NCI-H2107 (cell line): ENCODE data around the gene CAPN1.
"Not testable (repeated sequence)": the region's sequence is repeated elsewhere in the genome, so short reads cannot be mapped to it uniquely, and the experiment has no call there.

Experiments used
- DNase-seq: peaks from one replicate; lab custom pipeline; 2025; lab: John Stamatoyannopoulos, UW

Gene CAPN1

GRCh38 chr11:65218446-65218845 is 36.7 kb downstream of the CAPN1 start:
- DNase-seq, result no peak

DNA sequence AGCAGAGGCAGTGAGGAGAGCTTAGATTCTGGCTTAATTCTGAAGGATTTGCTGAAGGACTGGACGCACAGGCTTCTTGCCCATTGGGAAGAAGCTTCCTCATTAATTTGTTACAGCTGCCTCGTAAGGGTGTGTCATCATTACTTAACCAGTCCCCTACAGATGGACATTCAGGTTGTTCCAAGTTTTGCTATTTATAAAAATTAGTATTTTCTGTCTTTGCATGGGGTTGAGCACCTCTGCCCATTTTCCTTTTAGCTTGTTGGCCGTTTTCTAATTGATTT is 38.1 kb downstream of the CAPN1 start:
- no peak for DNase-seq

DNA sequence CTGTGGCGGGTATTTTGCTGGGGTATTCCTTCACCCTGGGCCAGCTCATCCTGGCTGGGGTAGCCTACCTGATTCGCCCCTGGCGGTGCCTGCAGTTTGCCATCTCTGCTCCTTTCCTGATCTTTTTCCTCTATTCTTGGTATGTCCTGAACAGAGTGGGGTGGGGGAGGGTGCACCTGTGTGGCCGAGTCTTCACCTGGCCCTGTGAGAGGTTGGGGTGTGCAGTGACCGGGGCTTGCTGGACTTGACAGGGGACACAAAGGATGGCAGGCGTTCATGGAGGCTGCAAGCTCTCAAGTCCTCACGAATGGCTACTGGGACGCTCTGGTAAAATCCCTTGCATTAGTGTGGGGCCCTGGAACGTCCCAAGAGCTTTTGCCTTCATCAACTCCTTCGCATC is 39.3 kb downstream of the CAPN1 start:
- no peak for DNase-seq

GRCh38 chr11:65223011-65223410 is 41.3 kb downstream of the CAPN1 start:
- no peak for DNase-seq

- DNase-seq, result no peak
Measured at GRCh38 chr11:65224930-65225278, 43.2 kb downstream of the CAPN1 start.

DNA sequence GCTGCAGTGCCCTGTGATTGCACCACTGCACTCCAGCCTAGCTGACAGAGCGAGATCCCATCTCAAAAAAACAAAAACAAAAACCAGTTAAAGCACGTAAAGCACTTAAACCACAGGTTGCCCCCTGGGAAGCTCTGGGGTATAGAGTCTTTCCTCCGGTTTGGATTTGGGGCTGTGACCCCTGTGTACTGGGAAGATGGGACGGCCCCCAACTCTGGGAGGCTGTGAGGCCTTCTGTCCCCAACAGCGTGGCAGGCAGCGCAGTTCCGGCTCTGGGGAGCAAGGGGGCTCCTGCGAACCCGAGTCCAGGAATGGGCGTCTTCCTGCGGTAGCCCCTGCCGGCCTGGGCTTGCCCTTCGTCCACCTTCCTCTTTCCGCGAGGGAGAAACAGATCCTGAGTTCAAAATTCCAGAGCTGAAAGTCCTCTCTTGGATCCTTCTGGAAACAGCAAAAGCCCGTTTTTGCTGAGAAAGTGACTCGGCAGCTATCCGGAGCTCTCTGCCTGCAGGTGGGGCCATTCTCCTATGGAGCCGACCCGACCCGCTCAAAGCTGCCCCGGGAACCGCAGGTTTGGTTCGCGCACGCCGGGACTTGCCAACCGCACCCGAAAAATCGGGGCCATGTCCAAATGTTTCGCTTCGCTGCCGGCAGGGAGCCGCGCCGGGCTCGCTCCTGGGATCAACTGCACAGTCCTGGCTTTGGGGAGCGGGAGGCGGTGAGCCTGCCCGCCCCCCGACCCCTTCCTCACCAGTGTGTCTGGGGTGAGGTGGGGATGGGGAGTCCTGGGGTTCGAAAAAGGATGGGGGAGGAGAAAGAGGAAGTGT is 43.8 kb downstream of the CAPN1 start:
- no peak for DNase-seq

- no peak for DNase-seq
Measured at GRCh38 chr11:65226103-65226442, 44.3 kb downstream of the CAPN1 start.

GRCh38 chr11:65227879-65228278 is 46.2 kb downstream of the CAPN1 start:
- no peak for DNase-seq

DNA sequence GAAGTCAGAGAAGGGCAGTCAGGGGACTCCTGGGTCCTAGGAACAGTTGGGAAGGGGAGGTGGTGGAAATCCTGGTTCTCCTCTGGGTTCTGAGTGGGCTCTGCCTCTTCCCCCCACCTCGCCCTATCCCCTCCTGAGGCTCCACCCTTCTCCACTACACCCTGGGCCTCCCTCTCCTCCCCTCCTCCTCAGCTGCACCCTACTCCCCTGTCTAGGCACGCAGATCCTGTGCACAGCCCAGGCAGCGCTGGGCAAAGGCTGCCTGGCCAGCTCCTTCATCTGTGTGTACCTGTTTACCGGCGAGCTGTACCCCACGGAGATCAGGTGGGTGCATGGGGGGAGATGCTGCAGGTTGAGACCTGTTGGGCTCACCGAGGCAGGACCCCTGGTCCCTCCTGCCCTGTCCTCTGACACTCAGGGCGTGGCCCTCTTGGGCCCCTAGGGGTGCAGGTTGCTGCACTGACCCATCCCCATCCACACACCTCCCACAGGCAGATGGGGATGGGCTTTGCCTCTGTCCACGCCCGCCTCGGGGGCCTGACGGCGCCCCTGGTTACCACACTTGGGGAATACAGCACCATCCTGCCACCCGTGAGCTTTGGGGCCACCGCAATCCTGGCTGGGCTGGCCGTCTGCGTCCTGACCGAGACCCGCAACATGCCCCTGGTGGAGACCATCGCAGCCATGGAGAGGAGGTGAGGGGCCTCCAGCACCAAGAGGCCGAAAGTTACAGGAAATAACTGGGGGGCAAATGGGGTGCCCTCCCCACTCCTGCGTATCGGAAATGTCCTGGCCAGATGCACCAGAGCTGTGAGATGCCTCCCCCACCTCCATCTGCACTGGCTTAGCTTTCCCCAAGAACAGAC is 54.7 kb downstream of the CAPN1 start:
- DNase-seq, result no peak

DNA sequence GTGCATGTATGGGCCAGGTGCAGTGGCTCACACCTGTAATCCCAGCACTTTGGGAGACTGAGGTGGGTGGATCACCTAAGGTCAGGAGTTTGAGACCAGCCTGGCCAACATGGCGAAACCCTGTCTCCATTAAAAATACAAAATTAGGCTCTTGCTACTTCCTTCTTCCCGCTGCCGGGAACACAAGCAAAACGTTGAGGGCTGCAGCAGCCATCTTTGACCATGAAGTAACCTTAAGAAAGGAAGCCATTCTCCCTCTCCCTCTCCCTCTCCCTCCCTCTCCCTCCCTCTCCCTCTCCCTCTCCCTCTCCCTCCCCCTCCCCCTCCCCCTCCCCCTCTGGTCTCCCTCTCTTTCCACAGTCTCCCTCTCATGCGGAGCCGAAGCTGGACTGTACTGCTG is 56.6 kb downstream of the CAPN1 start:
- DNase-seq, result not testable (repeated sequence)

GRCh38 chr11:65241134-65241533 is 59.4 kb downstream of the CAPN1 start:
- DNase-seq, result no peak

- DNase-seq, result no peak
Measured at GRCh38 chr11:65241692-65242091, 60.0 kb downstream of the CAPN1 start.

GRCh38 chr11:65242389-65242788 is 60.7 kb downstream of the CAPN1 start:
- DNase-seq, result no peak

DNA sequence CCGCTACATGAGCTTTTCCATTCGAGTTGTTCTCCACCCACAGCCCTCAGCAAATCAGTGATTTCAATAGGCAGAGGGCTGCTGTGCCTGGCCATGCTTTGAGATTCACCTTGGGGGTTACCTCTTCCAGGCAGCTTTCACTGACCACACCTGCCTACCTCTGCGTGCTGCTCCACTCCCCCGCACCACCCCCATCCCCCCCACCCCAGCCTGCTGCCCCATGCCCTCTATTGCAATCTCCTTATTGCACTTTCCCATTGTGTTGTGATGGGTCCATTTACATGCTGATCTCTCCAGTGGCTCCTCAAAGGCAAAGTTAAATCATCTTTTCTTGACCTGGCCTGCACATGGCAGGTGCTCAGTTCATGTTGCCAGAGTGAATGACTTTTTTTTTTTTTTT is 62.1 kb downstream of the CAPN1 start:
- no peak for DNase-seq

DNA sequence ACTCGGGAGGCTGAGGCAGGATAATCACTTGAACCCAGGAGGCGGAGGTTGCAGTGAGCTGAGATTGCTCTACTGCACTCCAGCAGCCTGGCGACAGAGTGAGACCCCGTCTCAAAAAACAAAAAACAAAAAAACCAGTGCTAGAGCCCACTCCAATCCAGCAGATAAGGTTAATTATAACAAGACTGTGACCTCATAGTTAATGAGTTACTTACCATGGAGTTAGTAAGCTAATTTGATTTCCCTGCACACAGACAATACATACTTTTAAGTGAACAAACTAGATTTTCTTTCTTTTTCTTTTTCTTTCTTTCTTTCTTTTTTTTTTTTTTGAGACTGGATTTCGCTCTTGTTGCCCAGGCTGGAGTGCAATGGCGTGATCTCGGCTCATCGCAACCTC is 63.3 kb downstream of the CAPN1 start:
- not testable (repeated sequence) for DNase-seq

DNA sequence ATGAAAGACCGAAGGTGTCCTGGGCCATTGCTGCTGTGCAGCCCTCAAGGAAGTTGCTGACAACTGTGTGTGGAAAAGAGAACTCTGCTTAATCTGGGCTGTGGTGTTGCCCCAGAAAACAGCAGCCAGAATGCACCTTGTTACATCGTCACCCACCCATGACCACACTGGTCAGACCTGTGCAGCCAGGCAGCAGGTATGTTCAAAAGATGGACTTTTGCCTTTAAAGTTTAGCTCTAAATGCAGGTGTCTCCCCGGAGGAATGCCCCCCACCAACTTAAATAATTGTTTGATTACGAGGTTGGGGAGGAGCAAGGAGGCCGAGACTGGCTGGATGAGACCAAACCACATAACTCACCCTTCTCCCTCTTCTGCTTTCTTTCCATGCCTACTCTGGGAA is 64.8 kb downstream of the CAPN1 start:
- DNase-seq, result no peak

GRCh38 chr11:65248184-65248710 is 66.5 kb downstream of the CAPN1 start:
- not testable (repeated sequence) for DNase-seq

GRCh38 chr11:65251476-65251875 is 69.7 kb downstream of the CAPN1 start:
- DNase-seq, result no peak

DNA sequence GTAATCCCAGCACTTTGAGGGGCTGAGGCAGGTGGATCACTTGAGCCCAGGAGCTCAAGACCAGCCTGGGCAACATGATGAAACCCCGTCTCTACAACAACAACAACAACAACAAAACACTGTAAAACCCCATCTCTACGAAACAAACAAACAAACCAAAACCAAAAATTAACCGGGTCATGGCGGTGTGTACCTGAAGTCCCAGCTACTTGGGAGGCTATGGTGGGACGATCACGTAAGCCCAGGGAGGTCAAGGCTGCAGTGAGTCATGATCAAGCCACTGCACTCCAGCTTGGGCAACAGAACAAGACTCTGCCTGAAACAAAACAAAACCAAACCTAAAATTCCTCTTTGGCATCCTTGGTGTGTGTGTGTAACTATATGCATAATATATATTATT is 73.0 kb downstream of the CAPN1 start:
- no peak for DNase-seq

DNA sequence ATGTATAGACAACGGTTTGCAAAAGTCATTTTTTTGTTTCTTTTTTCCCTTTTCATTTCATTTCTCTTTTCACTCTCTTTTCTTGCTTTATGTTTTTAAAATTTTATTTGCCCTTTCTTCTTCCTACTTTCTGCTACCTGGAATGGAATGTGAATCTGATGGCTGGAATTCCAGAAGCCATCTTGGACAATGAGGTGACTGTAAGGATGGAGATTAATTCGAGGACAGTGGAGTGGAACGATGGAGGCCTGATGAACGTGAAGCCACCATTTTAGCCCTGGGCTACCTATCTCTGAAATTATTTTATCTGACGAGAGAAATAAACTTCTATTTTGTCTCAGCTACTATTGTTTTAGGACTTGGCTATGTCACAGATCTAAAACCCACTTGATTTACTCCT is 77.3 kb downstream of the CAPN1 start:
- no peak for DNase-seq

DNA sequence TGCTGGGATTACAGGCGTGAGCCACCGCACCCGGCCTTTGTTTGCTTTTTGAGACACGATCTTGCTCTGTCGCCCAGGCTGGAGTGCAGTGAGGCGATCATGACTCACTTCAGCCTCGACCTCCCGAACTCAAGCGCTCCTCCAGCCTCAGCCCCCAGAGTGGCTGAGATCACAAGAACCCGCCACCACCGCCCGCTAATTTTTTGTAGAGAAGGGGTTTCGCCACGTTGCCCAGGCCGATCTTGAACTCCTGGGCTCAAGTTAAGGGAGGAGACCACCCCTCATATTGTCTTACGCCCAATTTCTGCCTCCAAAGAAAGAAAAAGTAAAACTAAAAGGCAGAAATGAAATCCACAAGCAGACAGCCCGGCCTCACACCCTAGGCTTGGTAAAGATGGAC is 78.6 kb downstream of the CAPN1 start:
- no peak for DNase-seq

DNA sequence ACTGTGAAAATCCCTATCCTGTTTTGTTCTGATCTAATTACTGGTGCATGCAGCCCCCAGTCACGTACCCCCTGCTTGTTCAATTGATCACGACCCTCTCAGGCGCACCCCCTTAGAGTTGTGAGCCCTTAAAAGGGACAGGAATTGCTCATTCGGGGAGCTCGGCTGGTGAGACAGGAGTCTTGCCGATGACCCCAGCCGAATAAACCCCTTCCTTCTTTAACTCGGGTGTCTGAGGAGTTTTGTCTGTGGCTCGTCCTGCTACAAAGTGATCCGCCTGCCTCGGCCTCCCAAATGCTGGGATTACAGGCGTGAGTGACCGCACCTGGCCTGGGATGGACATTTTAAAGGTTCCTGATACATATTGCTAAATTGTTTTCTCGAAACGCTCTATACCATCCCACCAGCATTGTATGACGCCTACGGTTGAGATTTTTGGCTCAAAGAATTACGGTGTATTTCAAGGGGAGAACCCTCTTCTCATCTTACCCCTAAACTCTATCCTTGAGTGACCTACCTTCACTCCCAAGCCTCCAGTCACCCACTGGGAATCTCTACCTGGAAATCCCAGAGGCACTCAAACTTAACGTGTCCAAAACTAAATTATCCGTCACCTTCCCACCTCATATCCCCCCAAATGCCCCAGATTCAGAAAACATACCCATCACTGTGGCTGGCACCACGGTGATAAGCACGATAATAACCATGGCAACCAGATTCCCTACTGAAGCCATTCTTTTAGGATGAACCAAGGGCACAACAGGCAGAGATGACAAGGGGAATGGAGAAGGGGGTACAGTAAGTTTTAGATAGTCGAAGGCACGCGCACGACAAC is 79.2 kb downstream of the CAPN1 start:
- DNase-seq, result no peak
